GM12873 (cell line): Measurements from ENCODE around the gene ACER3.

Source experiments
- TF ChIP-seq, protein P1 (sequence below): IDR thresholded peaks from 2 replicates; pipeline ENCODE4 v1.5.1; 2012; ENCODE audit warnings: low read depth, mild to moderate bottlenecking, moderate library complexity, low read length, control low read depth; ENCODE audit not compliant: insufficient read depth; ENCODE audit errors: missing control alignments

The ACER3 gene

DNA sequence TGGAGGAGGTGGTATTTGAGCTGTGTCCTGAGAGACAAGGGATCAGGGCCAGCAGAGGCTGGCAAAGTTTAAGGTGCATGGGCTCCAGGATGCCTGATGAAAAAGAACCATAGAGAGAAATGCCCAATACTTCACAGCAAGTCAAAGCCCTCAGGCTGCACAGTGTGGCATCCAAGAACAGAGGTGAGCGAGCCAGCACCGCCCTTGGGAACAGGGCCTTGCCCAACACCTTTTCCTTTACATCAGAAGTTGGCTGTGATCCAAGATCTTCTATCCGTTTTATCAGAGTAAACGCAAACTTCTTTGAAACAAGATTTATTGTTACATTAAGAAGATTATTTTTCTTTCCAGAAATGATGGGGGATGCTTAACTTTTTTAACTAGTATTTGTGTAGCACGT is 174.9 kb downstream of the ACER3 start:
- TF ChIP-seq, protein P1, sequence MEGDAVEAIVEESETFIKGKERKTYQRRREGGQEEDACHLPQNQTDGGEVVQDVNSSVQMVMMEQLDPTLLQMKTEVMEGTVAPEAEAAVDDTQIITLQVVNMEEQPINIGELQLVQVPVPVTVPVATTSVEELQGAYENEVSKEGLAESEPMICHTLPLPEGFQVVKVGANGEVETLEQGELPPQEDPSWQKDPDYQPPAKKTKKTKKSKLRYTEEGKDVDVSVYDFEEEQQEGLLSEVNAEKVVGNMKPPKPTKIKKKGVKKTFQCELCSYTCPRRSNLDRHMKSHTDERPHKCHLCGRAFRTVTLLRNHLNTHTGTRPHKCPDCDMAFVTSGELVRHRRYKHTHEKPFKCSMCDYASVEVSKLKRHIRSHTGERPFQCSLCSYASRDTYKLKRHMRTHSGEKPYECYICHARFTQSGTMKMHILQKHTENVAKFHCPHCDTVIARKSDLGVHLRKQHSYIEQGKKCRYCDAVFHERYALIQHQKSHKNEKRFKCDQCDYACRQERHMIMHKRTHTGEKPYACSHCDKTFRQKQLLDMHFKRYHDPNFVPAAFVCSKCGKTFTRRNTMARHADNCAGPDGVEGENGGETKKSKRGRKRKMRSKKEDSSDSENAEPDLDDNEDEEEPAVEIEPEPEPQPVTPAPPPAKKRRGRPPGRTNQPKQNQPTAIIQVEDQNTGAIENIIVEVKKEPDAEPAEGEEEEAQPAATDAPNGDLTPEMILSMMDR: no peak

DNA sequence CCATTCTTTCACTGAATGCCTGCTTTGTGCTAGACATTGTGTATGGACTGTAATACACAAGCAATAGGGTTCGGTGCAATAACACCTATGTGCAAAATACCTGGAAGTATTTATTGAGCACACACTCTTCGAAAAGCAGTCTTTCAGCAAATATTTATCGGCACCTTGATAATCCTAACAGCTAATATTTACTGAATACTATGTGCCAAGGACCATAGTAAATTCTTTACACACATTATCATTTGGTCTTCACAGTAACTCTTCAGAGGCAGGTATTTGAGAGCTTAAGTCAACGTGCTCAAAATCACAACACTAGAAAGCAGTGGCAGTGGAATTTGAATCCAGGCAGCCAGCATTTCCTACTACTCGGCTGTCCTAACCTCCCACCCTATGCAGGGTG is 175.7 kb downstream of the ACER3 start:
- TF ChIP-seq, protein P1: no peak

DNA sequence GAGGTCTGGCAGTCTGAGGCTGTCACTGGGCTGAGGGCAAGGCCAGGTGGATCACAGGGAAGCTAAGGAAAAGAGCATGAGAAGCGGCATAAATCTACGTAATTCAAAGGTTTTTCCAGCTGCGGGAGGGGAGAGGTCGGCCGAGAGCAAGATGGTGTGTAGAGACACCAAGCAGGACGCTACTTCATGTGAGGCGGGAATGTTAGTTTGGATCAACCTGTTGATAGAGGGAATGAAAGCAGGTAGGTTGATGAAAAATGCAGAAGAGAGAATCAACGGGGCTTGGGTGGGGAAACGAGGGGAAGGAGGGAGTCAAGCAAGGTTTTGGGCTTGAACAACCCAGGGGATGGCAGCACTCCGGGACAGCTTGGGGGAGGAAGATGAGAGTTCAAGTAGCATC is 176.3 kb downstream of the ACER3 start:
- TF ChIP-seq, protein P1: no peak

DNA sequence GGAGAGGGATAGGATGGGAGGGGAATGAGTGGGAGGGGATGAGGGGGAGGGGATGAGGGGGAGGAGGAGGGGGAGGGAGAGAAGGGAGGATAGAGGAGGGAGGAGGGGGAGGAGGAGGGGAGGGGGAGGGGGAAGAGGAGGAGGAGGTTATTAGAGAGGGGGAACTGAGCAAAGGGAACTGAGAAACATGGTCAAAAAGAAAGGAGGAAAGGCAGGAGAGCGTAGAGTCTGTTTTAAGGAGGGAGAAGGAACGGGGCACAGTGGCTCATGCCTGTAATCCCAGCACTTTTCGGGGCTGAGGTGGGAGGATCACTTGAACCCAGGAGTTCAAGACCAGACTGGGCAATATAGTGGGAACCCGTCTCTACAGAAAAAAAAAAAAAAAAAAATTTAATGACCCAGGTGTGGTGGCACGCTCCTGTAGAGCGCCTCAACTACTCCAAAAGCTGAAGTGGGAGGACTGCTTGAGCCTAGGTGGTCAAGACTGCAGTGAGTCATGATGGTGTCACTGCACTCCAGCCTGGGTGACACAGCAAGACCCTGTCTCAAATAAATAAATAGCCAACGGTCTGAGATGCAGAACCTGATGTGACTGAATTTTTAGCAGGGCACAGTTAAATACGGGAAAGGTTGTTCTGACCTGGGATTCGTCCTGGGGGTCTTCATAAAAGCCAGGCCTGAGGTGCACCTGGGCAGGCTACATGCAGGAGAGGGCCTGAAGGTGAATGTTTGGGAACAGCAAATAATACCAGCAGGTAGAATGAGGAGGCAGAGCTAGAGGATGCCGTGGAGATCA is 177.5 kb downstream of the ACER3 start:
- TF ChIP-seq, protein P1: no peak

DNA sequence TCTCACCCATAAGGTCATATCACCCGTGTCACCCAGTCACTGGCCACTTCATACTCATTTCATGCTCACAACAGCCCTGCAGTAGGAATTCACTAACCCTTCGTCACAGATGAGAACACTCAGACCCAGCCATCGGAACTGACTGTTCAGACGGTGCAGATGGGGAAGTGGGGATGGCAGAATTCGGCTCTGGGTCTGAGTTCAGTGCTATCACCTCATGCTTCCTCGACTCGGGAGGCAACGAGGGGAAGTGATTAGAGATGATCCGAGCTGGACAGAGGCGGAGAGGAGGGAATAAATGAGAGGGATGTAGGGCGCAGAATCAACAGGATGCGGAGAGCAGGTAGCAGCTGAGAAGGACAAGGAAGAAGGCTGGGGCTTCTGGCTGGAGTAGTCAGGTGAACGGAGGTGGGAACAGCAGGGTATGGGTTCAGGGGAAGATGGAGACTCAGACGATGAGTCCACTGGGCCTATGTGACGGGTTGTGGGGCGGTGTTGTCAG is 178.2 kb downstream of the ACER3 start:
- TF ChIP-seq, protein P1: no peak

DNA sequence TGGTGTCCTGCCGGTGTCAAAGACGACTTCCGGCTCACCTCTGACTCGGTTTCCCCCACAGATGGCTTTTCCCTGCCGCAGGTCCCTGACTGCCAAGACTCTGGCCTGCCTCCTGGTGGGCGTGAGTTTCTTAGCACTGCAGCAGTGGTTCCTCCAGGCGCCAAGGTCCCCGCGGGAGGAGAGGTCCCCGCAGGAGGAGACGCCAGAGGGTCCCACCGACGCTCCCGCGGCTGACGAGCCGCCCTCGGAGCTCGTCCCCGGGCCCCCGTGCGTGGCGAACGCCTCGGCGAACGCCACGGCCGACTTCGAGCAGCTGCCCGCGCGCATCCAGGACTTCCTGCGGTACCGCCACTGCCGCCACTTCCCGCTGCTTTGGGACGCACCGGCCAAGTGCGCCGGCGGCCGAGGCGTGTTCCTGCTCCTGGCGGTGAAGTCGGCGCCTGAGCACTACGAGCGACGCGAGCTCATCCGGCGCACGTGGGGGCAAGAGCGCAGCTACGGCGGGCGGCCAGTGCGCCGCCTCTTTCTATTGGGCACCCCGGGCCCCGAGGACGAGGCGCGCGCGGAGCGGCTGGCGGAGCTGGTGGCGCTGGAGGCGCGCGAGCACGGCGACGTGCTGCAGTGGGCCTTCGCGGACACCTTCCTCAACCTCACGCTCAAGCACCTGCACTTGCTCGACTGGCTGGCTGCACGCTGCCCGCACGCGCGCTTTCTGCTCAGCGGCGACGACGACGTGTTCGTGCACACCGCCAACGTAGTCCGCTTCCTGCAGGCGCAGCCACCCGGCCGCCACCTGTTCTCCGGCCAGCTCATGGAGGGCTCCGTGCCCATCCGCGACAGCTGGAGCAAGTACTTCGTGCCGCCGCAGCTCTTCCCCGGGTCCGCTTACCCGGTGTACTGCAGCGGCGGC is 179.0 kb downstream of the ACER3 start:
- TF ChIP-seq, protein P1: peak; percentile 54

DNA sequence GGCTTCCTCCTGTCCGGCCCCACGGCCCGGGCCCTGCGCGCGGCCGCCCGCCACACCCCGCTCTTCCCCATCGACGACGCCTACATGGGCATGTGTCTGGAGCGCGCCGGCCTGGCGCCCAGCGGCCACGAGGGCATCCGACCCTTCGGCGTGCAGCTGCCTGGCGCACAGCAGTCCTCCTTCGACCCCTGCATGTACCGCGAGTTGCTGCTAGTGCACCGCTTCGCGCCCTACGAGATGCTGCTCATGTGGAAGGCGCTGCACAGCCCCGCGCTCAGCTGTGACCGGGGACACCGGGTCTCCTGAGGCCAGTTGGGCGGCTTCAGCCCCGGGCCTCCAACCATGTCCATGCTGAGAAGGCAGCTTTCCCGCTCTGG is 179.7 kb downstream of the ACER3 start:
- TF ChIP-seq, protein P1: no peak
